ENCODE data around the gene ROBO1. TPM values are rescaled to one million over a fixed set of nuclear protein-coding genes. Genes with fewer than 3 reads are reported as not detected.

ROBO1 gene
- polyA plus RNA-seq, 1 donor, result 16.2 TPM

GRCh38 chr3:78660957-78661356 is 1106.8 kb downstream of the ROBO1 start:
- no peak overlapping the region for H3K4me3 ChIP-seq (ENCODE audit: low read length)
- H3K27me3 ChIP-seq (ENCODE audit: control insufficient read depth, insufficient read depth, low read length), result no peaks in the 10 kb centered on the region
- no peak for DNase-seq
- no peaks in the 10 kb centered on the region for H3K4me1 ChIP-seq (ENCODE audit: control insufficient read depth, insufficient read depth, low read length)
- 50% methylated on average over 1 of the region's 6 CpGs for WGBS (ENCODE audit: insufficient coverage, low lambda C conversion rate)
- no peaks in the 10 kb centered on the region for H3K36me3 ChIP-seq (ENCODE audit: control insufficient read depth, insufficient read depth, low read length)
- no peaks in the 10 kb centered on the region for H3K9me3 ChIP-seq (ENCODE audit: control insufficient read depth, low read depth, low read length)
- H3K27ac ChIP-seq (ENCODE audit: low read length), result no peak overlapping the region

GRCh38 chr3:78659386-78659987 is 1108.3 kb downstream of the ROBO1 start:
- H3K4me1 ChIP-seq (ENCODE audit: control insufficient read depth, insufficient read depth, low read length), result no peaks in the 10 kb centered on the region
- DNase-seq, result no peak
- WGBS (ENCODE audit: insufficient coverage, low lambda C conversion rate), result no CpG with 5 or more reads among the region's 6 CpGs

GRCh38 chr3:78647726-78648125 is 1120.1 kb downstream of the ROBO1 start:
- H3K9me3 ChIP-seq (ENCODE audit: control insufficient read depth, low read depth, low read length), result no peaks in the 10 kb centered on the region
- no CpG with 5 or more reads among the region's 2 CpGs for WGBS (ENCODE audit: insufficient coverage, low lambda C conversion rate)
- H3K36me3 ChIP-seq (ENCODE audit: control insufficient read depth, insufficient read depth, low read length), result no peaks in the 10 kb centered on the region
- no peak overlapping the region for H3K27ac ChIP-seq (ENCODE audit: low read length)
- H3K4me1 ChIP-seq (ENCODE audit: control insufficient read depth, insufficient read depth, low read length), result no peaks in the 10 kb centered on the region
- no peaks in the 10 kb centered on the region for H3K27me3 ChIP-seq (ENCODE audit: control insufficient read depth, insufficient read depth, low read length)
- no peak overlapping the region for H3K4me3 ChIP-seq (ENCODE audit: low read length)
- no peak for DNase-seq

More at GRCh38 chr3:78659386-78659987, 1108.3 kb downstream of the ROBO1 start:
- H3K4me3 ChIP-seq (ENCODE audit: low read length), result no peak overlapping the region
- H3K9me3 ChIP-seq (ENCODE audit: control insufficient read depth, low read depth, low read length), result no peaks in the 10 kb centered on the region
- H3K27me3 ChIP-seq (ENCODE audit: control insufficient read depth, insufficient read depth, low read length), result no peaks in the 10 kb centered on the region
- no peaks in the 10 kb centered on the region for H3K36me3 ChIP-seq (ENCODE audit: control insufficient read depth, insufficient read depth, low read length)
- H3K27ac ChIP-seq (ENCODE audit: low read length), result no peak overlapping the region

- Histone ChIP-seq H3K4me1 (ENCODE audit: control insufficient read depth, insufficient read depth, low read length) (no peaks in the 10 kb centered on the region), H3K27ac (ENCODE audit: low read length) (no peak overlapping the region), H3K27me3 (ENCODE audit: control insufficient read depth, insufficient read depth, low read length) (no peaks in the 10 kb centered on the region), H3K9me3 (ENCODE audit: control insufficient read depth, low read depth, low read length) (no peaks in the 10 kb centered on the region), H3K36me3 (ENCODE audit: control insufficient read depth, insufficient read depth, low read length) (no peaks in the 10 kb centered on the region), H3K4me3 (ENCODE audit: low read length) (no peak overlapping the region)
- WGBS (ENCODE audit: insufficient coverage, low lambda C conversion rate), result 100% methylated on average over 1 of the region's 4 CpGs
- peak; percentile 54 to 58 for DNase-seq
Observed at GRCh38 chr3:78645628-78646310, 1122.0 kb downstream of the ROBO1 start.

GRCh38 chr3:78644847-78645246 is 1123.0 kb downstream of the ROBO1 start:
- DNase-seq, result no peak
- Histone ChIP-seq H3K36me3 (ENCODE audit: control insufficient read depth, insufficient read depth, low read length) (no peaks in the 10 kb centered on the region), H3K27me3 (ENCODE audit: control insufficient read depth, insufficient read depth, low read length) (no peaks in the 10 kb centered on the region), H3K4me1 (ENCODE audit: control insufficient read depth, insufficient read depth, low read length) (no peaks in the 10 kb centered on the region), H3K4me3 (ENCODE audit: low read length) (no peak overlapping the region), H3K9me3 (ENCODE audit: control insufficient read depth, low read depth, low read length) (no peaks in the 10 kb centered on the region), H3K27ac (ENCODE audit: low read length) (no peak overlapping the region)
- WGBS (ENCODE audit: insufficient coverage, low lambda C conversion rate), result no CpG with 5 or more reads among the region's 1 CpG

- no peak for DNase-seq
- H3K27me3 ChIP-seq (ENCODE audit: control insufficient read depth, insufficient read depth, low read length), result no peaks in the 10 kb centered on the region
- no peaks in the 10 kb centered on the region for H3K36me3 ChIP-seq (ENCODE audit: control insufficient read depth, insufficient read depth, low read length)
- H3K4me3 ChIP-seq (ENCODE audit: low read length), result no peak overlapping the region
- 30% methylated on average over 2 of the region's 3 CpGs for WGBS (ENCODE audit: insufficient coverage, low lambda C conversion rate)
- H3K9me3 ChIP-seq (ENCODE audit: control insufficient read depth, low read depth, low read length), result no peaks in the 10 kb centered on the region
- no peaks in the 10 kb centered on the region for H3K4me1 ChIP-seq (ENCODE audit: control insufficient read depth, insufficient read depth, low read length)
- no peak overlapping the region for H3K27ac ChIP-seq (ENCODE audit: low read length)
Observed at GRCh38 chr3:78642226-78643035, 1125.4 kb downstream of the ROBO1 start.

- Histone ChIP-seq H3K9me3 (ENCODE audit: control insufficient read depth, low read depth, low read length) (no peaks in the 10 kb centered on the region), H3K4me3 (ENCODE audit: low read length) (no peak overlapping the region), H3K36me3 (ENCODE audit: control insufficient read depth, insufficient read depth, low read length) (no peaks in the 10 kb centered on the region), H3K27me3 (ENCODE audit: control insufficient read depth, insufficient read depth, low read length) (no peaks in the 10 kb centered on the region), H3K27ac (ENCODE audit: low read length) (no peak overlapping the region), H3K4me1 (ENCODE audit: control insufficient read depth, insufficient read depth, low read length) (no peaks in the 10 kb centered on the region)
- DNase-seq, result no peak
- 80% methylated on average over 1 of the region's 2 CpGs for WGBS (ENCODE audit: insufficient coverage, low lambda C conversion rate)
Observed at GRCh38 chr3:78641703-78642102, 1126.1 kb downstream of the ROBO1 start.

GRCh38 chr3:78634316-78634715 is 1133.5 kb downstream of the ROBO1 start:
- Histone ChIP-seq H3K4me3 (ENCODE audit: low read length) (no peak overlapping the region), H3K27ac (ENCODE audit: low read length) (no peak overlapping the region), H3K36me3 (ENCODE audit: control insufficient read depth, insufficient read depth, low read length) (peaks cover 3% of the 10 kb centered on the region), H3K4me1 (ENCODE audit: control insufficient read depth, insufficient read depth, low read length) (no peaks in the 10 kb centered on the region), H3K9me3 (ENCODE audit: control insufficient read depth, low read depth, low read length) (no peaks in the 10 kb centered on the region), H3K27me3 (ENCODE audit: control insufficient read depth, insufficient read depth, low read length) (no peaks in the 10 kb centered on the region)
- WGBS (ENCODE audit: insufficient coverage, low lambda C conversion rate), result 60% methylated on average over 1 of the region's 3 CpGs
- DNase-seq, result no peak

- Histone ChIP-seq H3K27ac (ENCODE audit: low read length) (no peak overlapping the region), H3K36me3 (ENCODE audit: control insufficient read depth, insufficient read depth, low read length) (peaks cover 3% of the 10 kb centered on the region), H3K27me3 (ENCODE audit: control insufficient read depth, insufficient read depth, low read length) (no peaks in the 10 kb centered on the region), H3K4me1 (ENCODE audit: control insufficient read depth, insufficient read depth, low read length) (no peaks in the 10 kb centered on the region), H3K4me3 (ENCODE audit: low read length) (no peak overlapping the region), H3K9me3 (ENCODE audit: control insufficient read depth, low read depth, low read length) (no peaks in the 10 kb centered on the region)
- WGBS (ENCODE audit: insufficient coverage, low lambda C conversion rate), result 100% methylated on average over 1 of the region's 4 CpGs
- no peak for DNase-seq
Observed at GRCh38 chr3:78633626-78634025, 1134.2 kb downstream of the ROBO1 start.

GRCh38 chr3:78632925-78633553 is 1134.8 kb downstream of the ROBO1 start:
- H3K27ac ChIP-seq (ENCODE audit: low read length), result no peak overlapping the region
- DNase-seq, result no peak
- WGBS (ENCODE audit: insufficient coverage, low lambda C conversion rate), result 100% methylated on average over 1 of the region's 6 CpGs
- no peak overlapping the region for H3K4me3 ChIP-seq (ENCODE audit: low read length)
- H3K36me3 ChIP-seq (ENCODE audit: control insufficient read depth, insufficient read depth, low read length), result peaks cover 3% of the 10 kb centered on the region
- H3K9me3 ChIP-seq (ENCODE audit: control insufficient read depth, low read depth, low read length), result no peaks in the 10 kb centered on the region
- H3K27me3 ChIP-seq (ENCODE audit: control insufficient read depth, insufficient read depth, low read length), result no peaks in the 10 kb centered on the region
- H3K4me1 ChIP-seq (ENCODE audit: control insufficient read depth, insufficient read depth, low read length), result no peaks in the 10 kb centered on the region
